HEK293 (cell line): Measurements from ENCODE around the gene PHETA1.

ENCODE experiments used
- ZNF274 ChIP-seq, 2 experiments: fragments of 200-500 bp in 1 of 2; fragments of 450-650 bp in 1 of 2; sonication (Bioruptor generic) in 1 of 2; formaldehyde crosslinking in 1 of 2; IDR thresholded peaks; 2 replicates each; pipeline versions ENCODE4 v1.5.1 to v1.6.1; 2014 to 2016; ENCODE audit warnings: borderline replicate concordance in 1 of 2, inconsistent platforms in 1 of 2, low read length in 1 of 2, missing biosample characterization in 1 of 2, missing genetic modification characterization in 1 of 2
- TF ChIP-seq, protein P1 (sequence below): fragments of 450-650 bp; formaldehyde crosslinking; IDR thresholded peaks from 2 replicates; pipeline ENCODE4 v1.5.1; 2016; ENCODE audit warnings: missing biosample characterization, missing genetic modification characterization

DNA sequence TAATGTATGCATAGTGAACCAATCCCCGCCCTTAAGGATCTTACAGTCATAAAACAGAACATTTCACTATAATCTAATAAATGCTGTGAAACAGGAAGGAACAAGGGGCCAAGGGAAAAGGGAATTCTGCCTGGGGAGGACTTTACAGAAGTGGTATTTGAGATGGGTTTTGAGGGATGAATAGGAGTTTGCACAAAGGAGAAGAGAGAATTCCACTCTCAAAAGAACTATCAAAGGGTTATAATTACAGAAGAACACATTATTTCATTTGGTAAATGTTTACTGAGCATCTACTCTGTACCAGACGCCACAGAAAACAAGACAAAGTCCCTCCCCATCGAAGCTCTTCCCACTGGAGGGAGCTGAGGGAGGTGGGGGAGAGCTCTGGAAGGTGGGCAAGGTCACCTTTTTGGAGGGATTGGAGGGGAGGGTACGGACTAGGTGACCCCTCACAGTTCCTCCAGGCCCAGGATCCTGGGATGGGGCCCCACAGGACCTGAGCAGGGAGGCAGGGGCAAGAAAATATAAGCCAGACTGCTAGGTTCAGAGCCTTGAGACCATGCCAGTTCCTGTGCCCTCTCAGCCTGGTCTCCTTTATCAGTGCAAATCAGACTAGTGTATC lies 24.5 kb downstream of the PHETA1 start:
- TF ChIP-seq, protein P1, sequence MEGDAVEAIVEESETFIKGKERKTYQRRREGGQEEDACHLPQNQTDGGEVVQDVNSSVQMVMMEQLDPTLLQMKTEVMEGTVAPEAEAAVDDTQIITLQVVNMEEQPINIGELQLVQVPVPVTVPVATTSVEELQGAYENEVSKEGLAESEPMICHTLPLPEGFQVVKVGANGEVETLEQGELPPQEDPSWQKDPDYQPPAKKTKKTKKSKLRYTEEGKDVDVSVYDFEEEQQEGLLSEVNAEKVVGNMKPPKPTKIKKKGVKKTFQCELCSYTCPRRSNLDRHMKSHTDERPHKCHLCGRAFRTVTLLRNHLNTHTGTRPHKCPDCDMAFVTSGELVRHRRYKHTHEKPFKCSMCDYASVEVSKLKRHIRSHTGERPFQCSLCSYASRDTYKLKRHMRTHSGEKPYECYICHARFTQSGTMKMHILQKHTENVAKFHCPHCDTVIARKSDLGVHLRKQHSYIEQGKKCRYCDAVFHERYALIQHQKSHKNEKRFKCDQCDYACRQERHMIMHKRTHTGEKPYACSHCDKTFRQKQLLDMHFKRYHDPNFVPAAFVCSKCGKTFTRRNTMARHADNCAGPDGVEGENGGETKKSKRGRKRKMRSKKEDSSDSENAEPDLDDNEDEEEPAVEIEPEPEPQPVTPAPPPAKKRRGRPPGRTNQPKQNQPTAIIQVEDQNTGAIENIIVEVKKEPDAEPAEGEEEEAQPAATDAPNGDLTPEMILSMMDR = no peak
- TF ChIP-seq ZNF274 (IDR thresholded peaks at IDR 0.05; ENCODE audit: low read length) (no peak), ZNF274 (tag by site-specific recombination; IDR thresholded peaks at IDR 0.05; ENCODE audit: borderline replicate concordance) (no peak)
